Gastroesophageal sphincter (tissue), 3 donors: Measurements from ENCODE around the gene PA2G4.
A peak's percentile ranks its signal among the peaks of the same experiment; 100 is the strongest.

ENCODE experiments used
- EP300 ChIP-seq: sonication (generic); formaldehyde crosslinking; IDR thresholded peaks from one replicate; pipeline ENCODE4 v1.6.1; 2017; ENCODE audit warnings: antibody characterized with exemption, mild to moderate bottlenecking
- POLR2A ChIP-seq, 2 donors: fragments of 450-650 bp; IDR thresholded peaks; one replicate each; pipeline ENCODE4 v1.6.1; 2017; ENCODE audit warnings: antibody characterized with exemption in 2 of 2, mild to moderate bottlenecking in 2 of 2, moderate library complexity in 1 of 2
- TF ChIP-seq, protein P1 (sequence below), 4 experiments: fragments of 200-600 bp in 2 of 4; fragments of 450-650 bp in 2 of 4; sonication (generic) in 1 of 4; IDR thresholded peaks; one replicate each; pipeline ENCODE4 v1.5.1; 2017 to 2019; ENCODE audit warnings: antibody characterized with exemption in 4 of 4, mild to moderate bottlenecking in 2 of 4, moderate library complexity in 2 of 4

DNA sequence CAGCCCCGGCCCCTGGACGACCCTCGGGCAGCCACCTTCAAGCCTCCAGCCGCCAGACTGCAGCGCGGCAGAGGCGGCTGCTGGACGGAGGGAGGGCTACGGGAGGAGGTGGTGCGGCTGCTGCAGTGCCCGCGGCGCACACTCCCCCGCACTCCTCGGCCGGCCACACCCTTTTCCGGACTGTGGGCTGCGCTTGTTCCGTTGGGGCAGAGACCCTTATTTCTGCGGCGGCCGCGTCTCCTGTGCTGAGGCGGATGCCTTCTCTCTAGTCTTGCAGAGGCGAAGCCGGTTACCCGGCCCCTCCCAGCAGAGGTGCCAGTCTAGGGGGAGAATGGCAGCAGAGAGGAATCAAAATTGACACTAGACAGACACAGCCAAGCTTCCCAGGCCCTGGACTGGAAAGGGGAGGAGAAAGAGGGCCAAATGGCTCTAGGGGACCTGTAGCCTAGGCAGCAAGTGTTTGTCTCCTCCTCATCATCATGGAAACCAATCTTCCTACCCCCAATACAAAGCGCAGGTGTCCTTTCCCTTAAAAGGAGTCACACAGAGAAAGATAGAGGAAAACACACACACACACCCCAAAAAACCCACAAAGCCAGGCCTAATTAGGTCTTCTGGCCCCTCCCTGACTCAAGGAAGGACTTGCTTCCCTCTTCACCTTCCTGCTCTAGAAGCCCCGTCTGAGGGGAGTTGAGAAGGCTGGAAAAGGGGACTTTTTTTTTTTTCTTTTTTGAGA lies 25.0 kb downstream of the PA2G4 start:
- TF ChIP-seq, protein P1, sequence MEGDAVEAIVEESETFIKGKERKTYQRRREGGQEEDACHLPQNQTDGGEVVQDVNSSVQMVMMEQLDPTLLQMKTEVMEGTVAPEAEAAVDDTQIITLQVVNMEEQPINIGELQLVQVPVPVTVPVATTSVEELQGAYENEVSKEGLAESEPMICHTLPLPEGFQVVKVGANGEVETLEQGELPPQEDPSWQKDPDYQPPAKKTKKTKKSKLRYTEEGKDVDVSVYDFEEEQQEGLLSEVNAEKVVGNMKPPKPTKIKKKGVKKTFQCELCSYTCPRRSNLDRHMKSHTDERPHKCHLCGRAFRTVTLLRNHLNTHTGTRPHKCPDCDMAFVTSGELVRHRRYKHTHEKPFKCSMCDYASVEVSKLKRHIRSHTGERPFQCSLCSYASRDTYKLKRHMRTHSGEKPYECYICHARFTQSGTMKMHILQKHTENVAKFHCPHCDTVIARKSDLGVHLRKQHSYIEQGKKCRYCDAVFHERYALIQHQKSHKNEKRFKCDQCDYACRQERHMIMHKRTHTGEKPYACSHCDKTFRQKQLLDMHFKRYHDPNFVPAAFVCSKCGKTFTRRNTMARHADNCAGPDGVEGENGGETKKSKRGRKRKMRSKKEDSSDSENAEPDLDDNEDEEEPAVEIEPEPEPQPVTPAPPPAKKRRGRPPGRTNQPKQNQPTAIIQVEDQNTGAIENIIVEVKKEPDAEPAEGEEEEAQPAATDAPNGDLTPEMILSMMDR (IDR thresholded peaks at IDR 0.05) = no peak
- TF ChIP-seq POLR2A (IDR thresholded peaks at IDR 0.05) = peak; percentile 38 to 55
- no peak for TF ChIP-seq EP300
